ENCODE data around the gene ARHGDIG.
"Not testable (repeated sequence)": the region's sequence is repeated elsewhere in the genome, so short reads cannot be mapped to it uniquely, and the experiment has no call there.

ARHGDIG gene

DNA sequence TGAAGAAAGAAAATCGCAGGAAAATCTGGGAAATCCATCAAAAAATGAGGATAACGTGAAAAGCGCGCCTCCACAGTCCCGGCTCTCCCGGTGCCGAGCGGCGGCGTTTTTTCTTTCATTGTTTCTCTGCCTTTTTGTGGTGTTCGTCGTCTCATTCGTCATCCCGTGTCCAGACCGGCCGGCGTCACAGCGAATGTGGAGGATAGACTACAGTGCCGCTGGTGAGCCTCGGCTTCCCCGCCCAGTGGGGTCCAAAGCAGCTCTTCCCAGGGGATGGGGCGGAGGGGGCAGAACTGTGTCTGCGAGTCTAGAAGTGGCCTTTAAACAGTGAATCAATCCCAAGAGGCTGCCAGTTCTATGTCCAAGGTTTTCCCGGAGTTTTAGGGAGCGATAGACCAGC lies 25.9 kb upstream of the ARHGDIG start:
- H3K27ac Mint-ChIP-seq, result no peak overlapping the region
- H3K4me3 Mint-ChIP-seq, result no peak overlapping the region
- H3K27me3 Mint-ChIP-seq (ENCODE audit: low read depth), result no peaks in the 10 kb centered on the region
- peaks cover 4% of the 10 kb centered on the region for H3K9me3 Mint-ChIP-seq
- H3K4me1 Mint-ChIP-seq, result peaks cover 15% of the 10 kb centered on the region
- TF ChIP-seq, protein P1, sequence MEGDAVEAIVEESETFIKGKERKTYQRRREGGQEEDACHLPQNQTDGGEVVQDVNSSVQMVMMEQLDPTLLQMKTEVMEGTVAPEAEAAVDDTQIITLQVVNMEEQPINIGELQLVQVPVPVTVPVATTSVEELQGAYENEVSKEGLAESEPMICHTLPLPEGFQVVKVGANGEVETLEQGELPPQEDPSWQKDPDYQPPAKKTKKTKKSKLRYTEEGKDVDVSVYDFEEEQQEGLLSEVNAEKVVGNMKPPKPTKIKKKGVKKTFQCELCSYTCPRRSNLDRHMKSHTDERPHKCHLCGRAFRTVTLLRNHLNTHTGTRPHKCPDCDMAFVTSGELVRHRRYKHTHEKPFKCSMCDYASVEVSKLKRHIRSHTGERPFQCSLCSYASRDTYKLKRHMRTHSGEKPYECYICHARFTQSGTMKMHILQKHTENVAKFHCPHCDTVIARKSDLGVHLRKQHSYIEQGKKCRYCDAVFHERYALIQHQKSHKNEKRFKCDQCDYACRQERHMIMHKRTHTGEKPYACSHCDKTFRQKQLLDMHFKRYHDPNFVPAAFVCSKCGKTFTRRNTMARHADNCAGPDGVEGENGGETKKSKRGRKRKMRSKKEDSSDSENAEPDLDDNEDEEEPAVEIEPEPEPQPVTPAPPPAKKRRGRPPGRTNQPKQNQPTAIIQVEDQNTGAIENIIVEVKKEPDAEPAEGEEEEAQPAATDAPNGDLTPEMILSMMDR (IDR thresholded peaks at IDR 0.05; ENCODE audit: unreplicated experiment in 3 of 3), result no peak
- H3K36me3 Mint-ChIP-seq (ENCODE audit: low read depth), result peaks cover 62% of the 10 kb centered on the region

DNA sequence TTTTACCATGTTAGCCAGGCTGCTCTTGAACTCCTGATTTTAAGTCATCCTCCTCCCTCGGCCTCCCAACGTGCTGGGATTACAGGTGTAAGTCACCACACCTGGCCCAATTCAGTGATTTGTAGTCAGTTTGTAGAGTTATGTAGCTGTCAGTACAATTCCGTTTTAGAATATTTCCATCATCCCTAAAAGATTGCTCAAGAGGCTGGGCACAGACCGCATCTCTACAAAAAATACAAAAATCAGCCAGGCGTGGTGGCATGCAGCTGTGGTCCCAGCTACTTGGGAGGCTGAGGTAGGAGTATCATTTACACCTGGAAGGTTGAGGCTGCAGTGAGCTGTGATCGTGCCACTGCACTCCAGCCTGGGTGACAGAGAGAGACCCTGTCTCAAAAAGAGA lies 25.2 kb upstream of the ARHGDIG start:
- peaks cover 14% of the 10 kb centered on the region for H3K4me1 Mint-ChIP-seq
- peaks cover 4% of the 10 kb centered on the region for H3K9me3 Mint-ChIP-seq
- H3K4me3 Mint-ChIP-seq, result no peak overlapping the region
- H3K27me3 Mint-ChIP-seq (ENCODE audit: low read depth), result no peaks in the 10 kb centered on the region
- H3K36me3 Mint-ChIP-seq (ENCODE audit: low read depth), result peaks cover 61% of the 10 kb centered on the region
- no peak overlapping the region for H3K27ac Mint-ChIP-seq
- TF ChIP-seq, protein P1 (IDR thresholded peaks at IDR 0.05; ENCODE audit: unreplicated experiment in 3 of 3), result no peak

DNA sequence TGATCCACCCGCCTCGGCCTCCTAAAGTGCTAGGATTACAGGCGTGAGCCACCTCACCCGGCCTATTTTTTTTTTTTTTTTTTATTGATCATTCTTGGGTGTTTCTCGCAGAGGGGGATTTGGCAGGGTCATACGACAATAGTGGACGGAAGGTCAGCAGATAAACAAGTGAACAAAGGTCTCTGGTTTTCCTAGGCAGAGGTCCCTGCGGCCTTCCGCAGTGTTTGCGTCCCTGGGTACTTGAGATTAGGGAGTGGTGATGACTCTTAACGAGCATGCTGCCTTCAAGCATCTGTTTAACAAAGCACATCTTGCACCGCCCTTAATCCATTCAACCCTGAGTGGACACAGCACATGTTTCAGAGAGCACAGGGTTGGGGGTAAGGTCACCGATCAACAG lies 22.3 kb upstream of the ARHGDIG start:
- H3K27ac Mint-ChIP-seq; H3K4me1 Mint-ChIP-seq; H3K9me3 Mint-ChIP-seq; H3K4me3 Mint-ChIP-seq; H3K27me3 Mint-ChIP-seq (ENCODE audit: low read depth): not testable (repeated sequence)
- H3K36me3 Mint-ChIP-seq (ENCODE audit: low read depth), result peaks cover 62% of the 10 kb centered on the region

DNA sequence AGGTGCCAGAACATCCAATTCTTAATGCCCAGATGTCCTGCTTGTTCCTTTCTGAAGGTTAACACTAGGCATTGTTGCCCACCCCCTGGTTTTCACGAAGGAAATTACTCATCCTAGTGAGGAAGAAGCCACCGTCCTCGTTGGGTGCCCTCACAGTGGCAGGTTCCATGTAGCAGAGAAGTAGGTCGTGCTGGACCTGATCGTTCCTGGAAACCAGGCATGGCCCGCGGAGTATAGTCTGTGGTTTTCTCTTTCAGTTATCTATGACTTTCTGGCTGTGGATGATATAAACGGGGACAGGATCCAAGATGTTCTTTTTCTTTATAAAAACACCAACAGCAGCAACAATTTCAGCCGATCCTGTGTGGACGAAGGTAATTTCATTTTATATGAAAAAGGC lies 21.2 kb upstream of the ARHGDIG start:
- TF ChIP-seq, protein P1 (IDR thresholded peaks at IDR 0.05; ENCODE audit: unreplicated experiment in 3 of 3), result no peak
- Mint-ChIP-seq H3K9me3 (peaks cover 4% of the 10 kb centered on the region), H3K4me3 (no peak overlapping the region), H3K27ac (no peak overlapping the region), H3K27me3 (ENCODE audit: low read depth) (no peaks in the 10 kb centered on the region), H3K36me3 (ENCODE audit: low read depth) (peaks cover 57% of the 10 kb centered on the region), H3K4me1 (no peaks in the 10 kb centered on the region)

DNA sequence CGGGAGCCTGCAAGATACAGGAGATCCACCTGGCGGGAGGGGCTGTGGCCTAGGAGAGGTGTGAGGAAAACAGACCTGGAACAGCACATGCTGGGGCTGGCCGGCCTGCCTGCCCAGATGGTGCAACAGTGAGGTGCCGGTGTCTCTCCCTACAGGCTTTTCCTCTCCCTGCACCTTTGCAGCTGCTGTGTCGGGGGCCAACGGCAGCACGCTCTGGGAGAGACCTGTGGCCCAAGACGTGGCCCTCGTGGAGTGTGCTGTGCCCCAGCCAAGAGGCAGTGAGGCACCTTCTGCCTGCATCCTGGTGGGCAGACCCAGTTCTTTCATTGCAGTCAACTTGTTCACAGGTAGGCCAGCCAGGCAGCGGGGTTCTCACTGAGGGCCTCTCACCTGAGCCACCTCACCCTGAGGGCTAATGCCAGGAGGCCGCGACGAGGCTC lies 20.6 kb upstream of the ARHGDIG start:
- no peaks in the 10 kb centered on the region for H3K27me3 Mint-ChIP-seq (ENCODE audit: low read depth)
- H3K9me3 Mint-ChIP-seq, result peaks cover 4% of the 10 kb centered on the region
- H3K4me1 Mint-ChIP-seq, result no peaks in the 10 kb centered on the region
- peaks cover 51% of the 10 kb centered on the region for H3K36me3 Mint-ChIP-seq (ENCODE audit: low read depth)
- no peak overlapping the region for H3K27ac Mint-ChIP-seq
- TF ChIP-seq, protein P1 (IDR thresholded peaks at IDR 0.05; ENCODE audit: unreplicated experiment in 3 of 3), result no peak
- no peak overlapping the region for H3K4me3 Mint-ChIP-seq

DNA sequence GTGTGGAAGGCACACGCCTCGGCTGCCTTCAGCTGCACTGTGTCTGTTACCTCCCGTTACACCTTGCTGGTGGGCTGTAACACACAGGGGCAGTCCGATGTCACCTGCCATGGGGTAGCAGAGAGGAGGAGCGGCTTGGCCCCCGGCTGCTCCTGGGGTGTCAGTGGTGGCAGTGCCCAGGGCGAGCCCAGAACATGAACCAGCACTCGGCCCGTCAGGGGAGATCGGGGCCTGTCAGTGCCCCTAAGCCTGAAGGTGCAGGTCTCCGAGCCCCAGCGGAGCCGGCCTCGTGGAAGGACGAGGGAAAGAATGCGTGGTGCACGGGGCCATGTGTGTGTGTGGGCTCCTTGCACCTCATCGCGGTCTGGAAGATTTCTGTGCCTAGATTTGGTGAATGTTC lies 20.1 kb upstream of the ARHGDIG start:
- no peak overlapping the region for H3K4me3 Mint-ChIP-seq
- H3K4me1 Mint-ChIP-seq, result peaks cover under 1% of the 10 kb centered on the region
- peaks cover 4% of the 10 kb centered on the region for H3K9me3 Mint-ChIP-seq
- TF ChIP-seq, protein P1 (IDR thresholded peaks at IDR 0.05; ENCODE audit: unreplicated experiment in 3 of 3), result no peak
- H3K27me3 Mint-ChIP-seq (ENCODE audit: low read depth), result no peaks in the 10 kb centered on the region
- no peak overlapping the region for H3K27ac Mint-ChIP-seq
- peaks cover 46% of the 10 kb centered on the region for H3K36me3 Mint-ChIP-seq (ENCODE audit: low read depth)

Measured in nephron (organoid).